LNCaP clone FGC (cell line): ENCODE results near the gene DDX56.

Experiments
- DNase-seq: peaks from one replicate; pipeline ENCODE4 v3.0.0-alpha.2; 2011; ENCODE audit warnings: low read depth
- H3K4me3 ChIP-seq: 2 replicates; pipeline ENCODE4 v1.5.1; 2011; ENCODE audit warnings: mild to moderate bottlenecking, low read depth, low read length, control low read depth
- TF ChIP-seq, protein P1 (sequence below): IDR thresholded peaks from 2 replicates; pipeline ENCODE4 v1.5.1; 2012; ENCODE audit warnings: mild to moderate bottlenecking; ENCODE audit not compliant: control insufficient read depth, insufficient read depth; ENCODE audit errors: extremely low read depth

DDX56 gene

DNA sequence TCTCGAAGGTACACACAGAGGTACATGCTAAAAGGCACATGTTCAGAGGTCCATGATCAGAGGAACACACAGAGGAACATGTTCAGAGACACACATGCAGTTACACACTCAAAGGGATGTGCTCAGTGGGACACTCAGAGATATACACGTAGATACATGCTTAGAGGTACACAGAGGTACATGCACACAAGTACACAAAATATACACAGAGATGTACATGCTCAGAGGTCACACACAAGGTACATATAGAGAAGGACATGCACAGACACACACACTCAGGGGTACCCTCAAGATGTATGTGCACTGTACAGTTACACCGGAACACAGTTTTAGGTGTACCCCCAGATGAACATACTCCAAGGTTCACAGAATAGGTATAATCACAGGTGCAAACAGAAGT is 51.4 kb downstream of the DDX56 start:
- TF ChIP-seq, protein P1, sequence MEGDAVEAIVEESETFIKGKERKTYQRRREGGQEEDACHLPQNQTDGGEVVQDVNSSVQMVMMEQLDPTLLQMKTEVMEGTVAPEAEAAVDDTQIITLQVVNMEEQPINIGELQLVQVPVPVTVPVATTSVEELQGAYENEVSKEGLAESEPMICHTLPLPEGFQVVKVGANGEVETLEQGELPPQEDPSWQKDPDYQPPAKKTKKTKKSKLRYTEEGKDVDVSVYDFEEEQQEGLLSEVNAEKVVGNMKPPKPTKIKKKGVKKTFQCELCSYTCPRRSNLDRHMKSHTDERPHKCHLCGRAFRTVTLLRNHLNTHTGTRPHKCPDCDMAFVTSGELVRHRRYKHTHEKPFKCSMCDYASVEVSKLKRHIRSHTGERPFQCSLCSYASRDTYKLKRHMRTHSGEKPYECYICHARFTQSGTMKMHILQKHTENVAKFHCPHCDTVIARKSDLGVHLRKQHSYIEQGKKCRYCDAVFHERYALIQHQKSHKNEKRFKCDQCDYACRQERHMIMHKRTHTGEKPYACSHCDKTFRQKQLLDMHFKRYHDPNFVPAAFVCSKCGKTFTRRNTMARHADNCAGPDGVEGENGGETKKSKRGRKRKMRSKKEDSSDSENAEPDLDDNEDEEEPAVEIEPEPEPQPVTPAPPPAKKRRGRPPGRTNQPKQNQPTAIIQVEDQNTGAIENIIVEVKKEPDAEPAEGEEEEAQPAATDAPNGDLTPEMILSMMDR, result no peak
- no peak overlapping the region for H3K4me3 ChIP-seq
- DNase-seq, result no peak

DNA sequence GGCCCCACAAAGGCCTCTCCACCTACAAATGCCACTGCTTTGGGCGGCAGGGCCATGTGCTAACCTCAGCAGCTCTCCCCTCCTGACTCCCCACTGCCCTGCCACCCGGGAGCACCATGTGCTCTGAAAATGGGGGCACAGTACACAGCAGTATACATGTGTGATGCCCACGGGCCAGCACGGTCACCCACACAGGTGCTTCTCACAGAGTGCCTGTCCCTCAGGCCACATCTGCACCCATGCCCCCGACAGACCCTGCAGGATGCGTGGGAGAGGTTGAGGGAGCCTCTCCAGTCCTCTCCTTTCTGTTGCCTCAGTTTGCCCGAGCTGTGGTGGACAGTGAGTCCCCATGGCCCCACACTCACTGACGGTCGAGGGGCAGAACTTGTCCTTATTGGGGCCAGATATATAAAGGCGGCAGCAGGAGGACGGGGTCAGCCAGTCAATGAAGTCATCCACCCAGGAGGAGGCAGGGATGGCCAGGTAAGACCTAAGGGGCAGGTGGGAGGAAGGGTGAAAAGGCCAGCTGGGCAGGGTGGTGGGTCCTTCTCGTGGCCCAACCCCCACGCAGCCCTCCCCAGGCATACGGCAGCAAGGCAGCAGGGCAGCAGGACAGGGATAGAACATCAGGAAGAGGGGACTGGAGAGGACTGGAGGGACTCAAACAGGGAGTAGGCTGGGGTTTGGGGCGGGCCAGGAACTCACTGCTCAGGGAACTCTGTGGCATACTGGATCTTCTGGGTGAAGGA is 52.2 kb downstream of the DDX56 start:
- TF ChIP-seq, protein P1, result no peak
- no peak overlapping the region for H3K4me3 ChIP-seq
- no peak for DNase-seq

DNA sequence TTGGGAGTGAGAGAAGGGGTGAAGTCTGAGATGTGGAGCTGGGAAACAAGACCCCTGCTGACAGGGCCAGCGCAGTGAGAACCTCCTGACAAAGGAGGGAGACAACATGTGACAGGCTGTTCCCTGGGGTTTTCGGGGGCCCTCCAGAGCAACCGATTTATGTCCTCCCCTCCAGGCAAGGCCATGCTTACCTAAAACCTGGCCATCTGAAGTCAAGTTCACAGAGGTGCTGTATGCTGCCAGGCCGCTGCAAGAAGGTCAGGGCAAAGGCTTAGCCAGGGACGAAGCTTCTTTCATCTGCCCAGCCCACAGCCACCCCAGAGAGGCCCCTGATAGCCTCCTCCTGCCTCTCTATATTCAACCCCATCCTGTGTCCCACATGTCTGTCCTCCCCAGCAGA is 53.1 kb downstream of the DDX56 start:
- TF ChIP-seq, protein P1, result no peak
- DNase-seq, result no peak
- no peak overlapping the region for H3K4me3 ChIP-seq

DNA sequence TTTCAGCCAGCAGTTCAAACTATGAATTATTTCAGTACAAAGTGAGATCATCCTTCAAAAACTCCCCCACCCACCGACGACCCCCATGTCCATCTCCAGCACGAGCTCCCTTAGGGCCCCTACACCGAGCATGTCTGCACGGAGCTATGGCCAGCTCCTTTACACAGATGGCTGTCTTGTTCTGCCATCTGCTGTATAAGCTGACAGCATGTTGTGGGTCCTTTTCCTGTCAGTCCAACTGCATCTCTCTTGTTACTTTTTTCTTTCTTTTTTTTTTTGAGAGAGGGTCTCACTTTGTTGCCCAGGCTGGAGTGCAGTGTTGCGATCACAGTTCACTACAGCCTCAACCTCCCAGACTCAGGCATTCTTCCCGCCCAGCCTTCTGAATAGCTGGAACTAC is 54.2 kb downstream of the DDX56 start:
- no peak for DNase-seq
- no peak overlapping the region for H3K4me3 ChIP-seq
- TF ChIP-seq, protein P1, result no peak

DNA sequence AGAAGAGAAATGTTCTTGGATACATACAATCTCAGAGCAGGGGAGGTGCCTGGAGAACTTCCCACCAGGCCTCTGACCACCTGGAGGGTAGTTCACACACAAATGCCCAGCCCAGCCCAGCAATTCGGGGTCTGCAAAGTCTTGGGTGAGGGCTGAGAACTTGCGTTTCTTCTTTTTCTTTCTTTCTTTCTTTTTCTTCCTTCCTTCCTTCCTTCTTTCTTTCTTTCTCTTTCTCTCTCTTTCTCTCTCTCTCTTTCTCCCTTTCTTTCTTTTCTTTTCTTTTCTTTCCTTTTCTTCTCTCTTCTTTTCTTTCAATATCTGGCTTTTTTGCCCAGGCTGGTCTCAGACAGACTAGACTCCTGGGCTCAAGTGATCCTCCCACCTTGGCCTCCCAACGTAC is 54.9 kb downstream of the DDX56 start:
- DNase-seq, result no peak
- no peak overlapping the region for H3K4me3 ChIP-seq
- TF ChIP-seq, protein P1, result no peak

DNA sequence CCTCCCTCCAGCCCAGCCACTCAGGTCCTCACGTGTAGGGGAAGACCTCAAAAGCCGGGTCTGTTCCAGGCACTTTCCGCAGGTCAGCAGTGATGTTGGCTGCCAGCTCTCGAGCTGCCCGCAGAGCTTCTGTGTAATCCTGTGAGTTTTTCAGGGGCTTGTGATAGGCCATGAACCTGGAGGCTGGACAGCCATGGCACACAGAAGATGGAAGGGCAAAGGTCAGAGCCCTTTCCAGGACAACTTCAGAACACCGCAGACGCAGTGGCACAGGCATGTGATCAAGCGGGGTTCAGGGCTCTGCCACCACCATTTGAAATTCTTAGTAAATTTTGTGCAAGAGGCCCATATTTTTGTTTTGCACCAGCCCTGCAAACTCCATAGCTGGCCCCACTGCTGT is 56.5 kb downstream of the DDX56 start:
- TF ChIP-seq, protein P1, result no peak
- no peak for DNase-seq
- H3K4me3 ChIP-seq, result no peak overlapping the region
